CD4-positive, alpha-beta T cell treated with Interleukin-10 for 1 hour (primary cell): ENCODE results near the gene DUSP2.

Experiments
- DNase-seq: peaks from one replicate; pipeline ENCODE4 v3.0.0-alpha.2; 2020

The DUSP2 gene

GRCh38 chr2:96099861-96100798 lies 45.1 kb downstream of the DUSP2 start:
- DNase-seq = no peak

- DNase-seq = no peak
These were observed 46.2 kb downstream of the DUSP2 start for GRCh38 chr2:96098900-96099590.

GRCh38 chr2:96097951-96098823 lies 47.1 kb downstream of the DUSP2 start:
- DNase-seq = no peak

GRCh38 chr2:96097441-96097840 lies 47.8 kb downstream of the DUSP2 start:
- DNase-seq = no peak

- DNase-seq = no peak
These were observed 50.1 kb downstream of the DUSP2 start for GRCh38 chr2:96095116-96095636.

- DNase-seq = no peak
These were observed 51.7 kb downstream of the DUSP2 start for GRCh38 chr2:96093528-96093927.
